Uterus (tissue), 2 donors: Measurements from ENCODE around the gene LYRM4.

Experiments used
- POLR2A ChIP-seq, 2 donors: fragments of 450-650 bp; IDR thresholded peaks; one replicate each; pipeline ENCODE4 v1.6.1; 2016; ENCODE audit warnings: antibody characterized with exemption in 2 of 2, mild to moderate bottlenecking in 1 of 2, moderate library complexity in 1 of 2
- TF ChIP-seq, protein P1 (sequence below), 4 experiments: fragments of 200-600 bp in 2 of 4; fragments of 450-650 bp in 2 of 4; sonication (generic) in 2 of 4; IDR thresholded peaks; one replicate each; pipeline ENCODE4 v1.5.1; 2016 to 2019; ENCODE audit warnings: antibody characterized with exemption in 4 of 4, mild to moderate bottlenecking in 2 of 4, moderate library complexity in 1 of 4

DNA sequence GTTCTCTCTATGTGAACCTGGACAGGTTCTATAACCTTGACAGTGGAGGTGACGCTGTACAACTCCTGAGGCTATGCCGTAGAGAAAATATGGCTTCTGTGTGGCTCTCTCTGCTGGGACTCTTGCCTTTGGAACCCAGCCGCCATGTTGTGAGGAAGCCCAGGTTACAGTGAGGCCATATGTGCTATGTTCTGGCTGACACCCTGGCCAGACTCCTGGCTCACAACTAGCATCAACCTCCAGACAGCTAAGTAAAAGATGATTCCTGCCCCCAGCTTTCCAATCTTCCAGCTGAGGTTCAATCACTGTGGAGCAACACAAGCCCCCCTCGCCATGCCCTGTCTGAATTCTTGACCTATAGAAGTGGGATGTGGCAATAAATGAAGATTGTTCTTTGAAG is 118.6 kb downstream of the LYRM4 start:
- TF ChIP-seq POLR2A (IDR thresholded peaks at IDR 0.05), result no peak
- TF ChIP-seq, protein P1, sequence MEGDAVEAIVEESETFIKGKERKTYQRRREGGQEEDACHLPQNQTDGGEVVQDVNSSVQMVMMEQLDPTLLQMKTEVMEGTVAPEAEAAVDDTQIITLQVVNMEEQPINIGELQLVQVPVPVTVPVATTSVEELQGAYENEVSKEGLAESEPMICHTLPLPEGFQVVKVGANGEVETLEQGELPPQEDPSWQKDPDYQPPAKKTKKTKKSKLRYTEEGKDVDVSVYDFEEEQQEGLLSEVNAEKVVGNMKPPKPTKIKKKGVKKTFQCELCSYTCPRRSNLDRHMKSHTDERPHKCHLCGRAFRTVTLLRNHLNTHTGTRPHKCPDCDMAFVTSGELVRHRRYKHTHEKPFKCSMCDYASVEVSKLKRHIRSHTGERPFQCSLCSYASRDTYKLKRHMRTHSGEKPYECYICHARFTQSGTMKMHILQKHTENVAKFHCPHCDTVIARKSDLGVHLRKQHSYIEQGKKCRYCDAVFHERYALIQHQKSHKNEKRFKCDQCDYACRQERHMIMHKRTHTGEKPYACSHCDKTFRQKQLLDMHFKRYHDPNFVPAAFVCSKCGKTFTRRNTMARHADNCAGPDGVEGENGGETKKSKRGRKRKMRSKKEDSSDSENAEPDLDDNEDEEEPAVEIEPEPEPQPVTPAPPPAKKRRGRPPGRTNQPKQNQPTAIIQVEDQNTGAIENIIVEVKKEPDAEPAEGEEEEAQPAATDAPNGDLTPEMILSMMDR (IDR thresholded peaks at IDR 0.05), result no peak
